K562 (cell line): ENCODE data around the gene FAM50A. TPM values are rescaled to one million over a fixed set of nuclear protein-coding genes. Genes with fewer than 3 reads are reported as not detected.

ENCODE experiments used
- C11orf30 ChIP-seq: fragments of 450-650 bp; IDR thresholded peaks from 2 replicates; pipeline ENCODE4 v1.6.1; 2016; ENCODE audit warnings: low read depth, mild to moderate bottlenecking
- COPS2 ChIP-seq: fragments of 450-650 bp; conservative IDR thresholded peaks from 2 replicates; pipeline ENCODE4 v1.6.1; 2016; ENCODE audit warnings: mild to moderate bottlenecking, moderate library complexity
- EP400 ChIP-seq: fragments of 450-650 bp; IDR thresholded peaks from 2 replicates; pipeline ENCODE4 v1.6.1; 2017; ENCODE audit warnings: antibody characterized with exemption, mild to moderate bottlenecking, moderate library complexity
- HDAC1 ChIP-seq, 2 experiments: fragments of 450-650 bp; IDR thresholded peaks; 2 replicates each; pipeline ENCODE4 v1.6.1; 2016 to 2017; ENCODE audit warnings: inconsistent platforms in 1 of 2, mild to moderate bottlenecking in 1 of 2, moderate library complexity in 1 of 2
- MYC ChIP-seq, 2 experiments: fragments of 250-450 bp in 1 of 2; sonication (Bioruptor Pico) in 1 of 2; IDR thresholded peaks; 2 replicates each; pipeline versions ENCODE4 v1.5.1 to v1.6.1; 2012 to 2021; ENCODE audit warnings: low read depth in 2 of 2, borderline replicate concordance in 1 of 2, improper control_type of control experiment in 1 of 2, low read length in 1 of 2, mild to moderate bottlenecking in 1 of 2, moderate library complexity in 1 of 2
- PCBP1 ChIP-seq: fragments of 200-400 bp; formaldehyde crosslinking; IDR thresholded peaks from 2 replicates; pipeline ENCODE4 v1.6.1; 2018; ENCODE audit warnings: mild to moderate bottlenecking, low read depth, low read length; ENCODE audit not compliant: poor library complexity, severe bottlenecking
- PML ChIP-seq: IDR thresholded peaks from 2 replicates; pipeline ENCODE4 v1.6.1; 2012; ENCODE audit warnings: low read length, inconsistent platforms
- POLR2B ChIP-seq: fragments of 450-650 bp; IDR thresholded peaks from 2 replicates; pipeline ENCODE4 v1.6.1; 2018; ENCODE audit warnings: low read depth; ENCODE audit not compliant: partially characterized antibody
- TAF1 ChIP-seq: IDR thresholded peaks from 2 replicates; pipeline ENCODE4 v1.6.1; 2011; ENCODE audit warnings: mild to moderate bottlenecking, low read length, moderate library complexity; ENCODE audit not compliant: insufficient read depth, control insufficient read depth, severe bottlenecking; ENCODE audit errors: extremely low read depth
- ZFP36 ChIP-seq: fragments of 150-350 bp; IDR thresholded peaks from 2 replicates; pipeline ENCODE4 v1.6.1; 2018; ENCODE audit warnings: low read length, low read depth; ENCODE audit not compliant: partially characterized antibody
- polyA plus RNA-seq, 8 experiments: library from polyadenylated mRNA; depleted of rRNA in 4 of 8; stranded (reverse) in 5 of 8; unstranded in 3 of 8; fragments of >200 nt; fragmentation: Nextera tagmentation in 2 of 8; fragmentation: Illumina TruSeq in 1 of 8; extraction: Ambion mirVana in 2 of 8; extraction: Trizol in 1 of 8; gene quantifications; 2 replicates each; pipeline versions ENCODE4 v1.2.1 to v1.2.3, GENCODE V29; 2011 to 2014; ENCODE audit warnings: inconsistent platforms in 1 of 8, missing spikeins in 1 of 8
- total RNA-seq, 7 experiments: library from RNA; depleted of rRNA in 6 of 7; stranded (reverse); fragments of >200 nt in 6 of 7; fragmentation: Illumina TruSeq in 2 of 7; extraction: Trizol in 2 of 7; gene quantifications; 2 replicates each; pipeline versions ENCODE4 v1.2.1 to v1.2.3, GENCODE V29; 2011 to 2021; ENCODE audit warnings: low replicate concordance in 1 of 7
- TF ChIP-seq, protein P1 (sequence below): fragments of 450-650 bp; IDR thresholded peaks from 2 replicates; pipeline ENCODE4 v1.6.1; 2017; ENCODE audit warnings: antibody characterized with exemption
- TF ChIP-seq, protein P2 (sequence below): fragments of 250-450 bp; sonication (Bioruptor Pico); IDR thresholded peaks from 2 replicates; pipeline ENCODE4 v1.4.0; 2020; ENCODE audit warnings: mild to moderate bottlenecking
- TF ChIP-seq, protein P3 (sequence below): fragments of 450-650 bp; IDR thresholded peaks from 2 replicates; pipeline ENCODE4 v1.6.1; 2016; ENCODE audit warnings: mild to moderate bottlenecking
- TF ChIP-seq, protein P4 (sequence below): sonication (generic); formaldehyde crosslinking; IDR thresholded peaks from 2 replicates; pipeline ENCODE4 v1.8.0; 2022; ENCODE audit warnings: mild to moderate bottlenecking, missing genetic modification reagents, borderline replicate concordance
- TF ChIP-seq, protein P5 (sequence below), 2 experiments: IDR thresholded peaks; 2 replicates each; pipeline ENCODE4 v1.6.1; 2012; ENCODE audit warnings: improper control_type of control experiment in 2 of 2, low read depth in 2 of 2, low read length in 2 of 2, borderline replicate concordance in 1 of 2

Gene FAM50A
- total and polyA plus RNA-seq, 9 of the 15 experiments (the other 6 are each of a cell fraction or from before 2014, with no cell fraction given), result 4.4 to 114 (median 67.3) TPM

DNA sequence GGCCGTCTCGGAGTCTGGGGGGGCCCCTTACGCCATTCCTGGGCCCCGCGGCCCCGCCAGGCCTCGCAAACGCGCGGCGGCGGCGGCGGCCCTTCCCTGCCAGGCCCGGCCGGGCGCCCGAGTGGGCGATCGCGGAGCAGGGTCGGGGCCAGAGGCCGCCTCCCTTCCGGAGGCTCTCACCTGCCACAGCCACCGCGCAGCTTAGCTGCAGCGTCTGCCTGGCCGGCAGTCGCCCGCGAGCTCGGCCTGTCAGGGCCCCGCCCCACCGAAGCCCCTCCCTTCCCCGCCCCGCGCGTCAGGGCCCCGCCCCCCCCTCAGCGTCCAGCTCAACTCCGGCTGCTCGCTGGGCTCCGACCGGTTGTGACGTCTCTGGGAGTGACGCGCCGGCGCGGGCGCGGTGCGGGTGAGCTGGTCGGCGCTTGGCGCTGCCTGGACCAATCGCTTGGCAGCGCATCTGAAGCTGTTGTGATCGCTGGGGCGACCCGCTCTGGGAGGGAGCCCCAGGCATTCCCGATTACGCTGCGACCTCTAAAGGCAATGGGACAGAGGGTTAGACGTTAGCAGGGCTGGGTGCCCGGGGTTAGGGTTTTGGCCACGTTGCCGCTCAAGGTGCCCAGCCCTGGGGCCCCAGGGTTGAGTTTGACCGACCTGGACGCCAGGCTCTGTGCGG, 46.6 kb downstream of the FAM50A start, which contains the start of gene SLC10A3 (continued):
- TF ChIP-seq POLR2B, result peak; percentile 82
- no peak for TF ChIP-seq ZFP36
- TF ChIP-seq HDAC1 (IDR thresholded peaks at IDR 0.05), result 0 out of 4 replicates have a peak, but pooled peaks of 1 of the 2 experiments have one; percentile 12
- no peak for TF ChIP-seq COPS2
- peak; percentile 48; the same call in 1 of the 2 replicates for TF ChIP-seq C11orf30
- TF ChIP-seq, protein P1, sequence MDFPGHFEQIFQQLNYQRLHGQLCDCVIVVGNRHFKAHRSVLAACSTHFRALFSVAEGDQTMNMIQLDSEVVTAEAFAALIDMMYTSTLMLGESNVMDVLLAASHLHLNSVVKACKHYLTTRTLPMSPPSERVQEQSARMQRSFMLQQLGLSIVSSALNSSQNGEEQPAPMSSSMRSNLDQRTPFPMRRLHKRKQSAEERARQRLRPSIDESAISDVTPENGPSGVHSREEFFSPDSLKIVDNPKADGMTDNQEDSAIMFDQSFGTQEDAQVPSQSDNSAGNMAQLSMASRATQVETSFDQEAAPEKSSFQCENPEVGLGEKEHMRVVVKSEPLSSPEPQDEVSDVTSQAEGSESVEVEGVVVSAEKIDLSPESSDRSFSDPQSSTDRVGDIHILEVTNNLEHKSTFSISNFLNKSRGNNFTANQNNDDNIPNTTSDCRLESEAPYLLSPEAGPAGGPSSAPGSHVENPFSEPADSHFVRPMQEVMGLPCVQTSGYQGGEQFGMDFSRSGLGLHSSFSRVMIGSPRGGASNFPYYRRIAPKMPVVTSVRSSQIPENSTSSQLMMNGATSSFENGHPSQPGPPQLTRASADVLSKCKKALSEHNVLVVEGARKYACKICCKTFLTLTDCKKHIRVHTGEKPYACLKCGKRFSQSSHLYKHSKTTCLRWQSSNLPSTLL, result no peak
- TF ChIP-seq PCBP1, result peak; percentile 31
- peak; percentile 16; the same call in 1 of the 2 replicates for TF ChIP-seq PML
- TF ChIP-seq, protein P2, sequence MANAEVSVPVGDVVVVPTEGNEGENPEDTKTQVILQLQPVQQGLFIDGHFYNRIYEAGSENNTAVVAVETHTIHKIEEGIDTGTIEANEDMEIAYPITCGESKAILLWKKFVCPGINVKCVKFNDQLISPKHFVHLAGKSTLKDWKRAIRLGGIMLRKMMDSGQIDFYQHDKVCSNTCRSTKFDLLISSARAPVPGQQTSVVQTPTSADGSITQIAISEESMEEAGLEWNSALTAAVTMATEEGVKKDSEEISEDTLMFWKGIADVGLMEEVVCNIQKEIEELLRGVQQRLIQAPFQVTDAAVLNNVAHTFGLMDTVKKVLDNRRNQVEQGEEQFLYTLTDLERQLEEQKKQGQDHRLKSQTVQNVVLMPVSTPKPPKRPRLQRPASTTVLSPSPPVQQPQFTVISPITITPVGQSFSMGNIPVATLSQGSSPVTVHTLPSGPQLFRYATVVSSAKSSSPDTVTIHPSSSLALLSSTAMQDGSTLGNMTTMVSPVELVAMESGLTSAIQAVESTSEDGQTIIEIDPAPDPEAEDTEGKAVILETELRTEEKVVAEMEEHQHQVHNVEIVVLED (CRISPR knock-in tag), result 0 out of 2 replicates have a peak, but pooled peaks have one; percentile 2
- TF ChIP-seq, protein P3, sequence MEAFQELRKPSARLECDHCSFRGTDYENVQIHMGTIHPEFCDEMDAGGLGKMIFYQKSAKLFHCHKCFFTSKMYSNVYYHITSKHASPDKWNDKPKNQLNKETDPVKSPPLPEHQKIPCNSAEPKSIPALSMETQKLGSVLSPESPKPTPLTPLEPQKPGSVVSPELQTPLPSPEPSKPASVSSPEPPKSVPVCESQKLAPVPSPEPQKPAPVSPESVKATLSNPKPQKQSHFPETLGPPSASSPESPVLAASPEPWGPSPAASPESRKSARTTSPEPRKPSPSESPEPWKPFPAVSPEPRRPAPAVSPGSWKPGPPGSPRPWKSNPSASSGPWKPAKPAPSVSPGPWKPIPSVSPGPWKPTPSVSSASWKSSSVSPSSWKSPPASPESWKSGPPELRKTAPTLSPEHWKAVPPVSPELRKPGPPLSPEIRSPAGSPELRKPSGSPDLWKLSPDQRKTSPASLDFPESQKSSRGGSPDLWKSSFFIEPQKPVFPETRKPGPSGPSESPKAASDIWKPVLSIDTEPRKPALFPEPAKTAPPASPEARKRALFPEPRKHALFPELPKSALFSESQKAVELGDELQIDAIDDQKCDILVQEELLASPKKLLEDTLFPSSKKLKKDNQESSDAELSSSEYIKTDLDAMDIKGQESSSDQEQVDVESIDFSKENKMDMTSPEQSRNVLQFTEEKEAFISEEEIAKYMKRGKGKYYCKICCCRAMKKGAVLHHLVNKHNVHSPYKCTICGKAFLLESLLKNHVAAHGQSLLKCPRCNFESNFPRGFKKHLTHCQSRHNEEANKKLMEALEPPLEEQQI, result no peak
- TF ChIP-seq, protein P4, sequence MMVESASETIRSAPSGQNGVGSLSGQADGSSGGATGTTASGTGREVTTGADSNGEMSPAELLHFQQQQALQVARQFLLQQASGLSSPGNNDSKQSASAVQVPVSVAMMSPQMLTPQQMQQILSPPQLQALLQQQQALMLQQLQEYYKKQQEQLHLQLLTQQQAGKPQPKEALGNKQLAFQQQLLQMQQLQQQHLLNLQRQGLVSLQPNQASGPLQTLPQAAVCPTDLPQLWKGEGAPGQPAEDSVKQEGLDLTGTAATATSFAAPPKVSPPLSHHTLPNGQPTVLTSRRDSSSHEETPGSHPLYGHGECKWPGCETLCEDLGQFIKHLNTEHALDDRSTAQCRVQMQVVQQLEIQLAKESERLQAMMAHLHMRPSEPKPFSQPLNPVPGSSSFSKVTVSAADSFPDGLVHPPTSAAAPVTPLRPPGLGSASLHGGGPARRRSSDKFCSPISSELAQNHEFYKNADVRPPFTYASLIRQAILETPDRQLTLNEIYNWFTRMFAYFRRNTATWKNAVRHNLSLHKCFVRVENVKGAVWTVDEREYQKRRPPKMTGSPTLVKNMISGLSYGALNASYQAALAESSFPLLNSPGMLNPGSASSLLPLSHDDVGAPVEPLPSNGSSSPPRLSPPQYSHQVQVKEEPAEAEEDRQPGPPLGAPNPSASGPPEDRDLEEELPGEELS, result no peak
- TF ChIP-seq EP400, result peak; percentile 67; the same call in 1 of the 2 replicates
- TF ChIP-seq MYC (IDR thresholded peaks at IDR 0.05; ENCODE audit: low read depth, low read length), result 0 out of 2 replicates have a peak, but pooled peaks have one; percentile 26
- no peak for TF ChIP-seq MYC (CRISPR knock-in tag; IDR thresholded peaks at IDR 0.05; ENCODE audit: borderline replicate concordance, low read depth)
- peak; percentile 76 for TF ChIP-seq TAF1
- TF ChIP-seq, protein P5, sequence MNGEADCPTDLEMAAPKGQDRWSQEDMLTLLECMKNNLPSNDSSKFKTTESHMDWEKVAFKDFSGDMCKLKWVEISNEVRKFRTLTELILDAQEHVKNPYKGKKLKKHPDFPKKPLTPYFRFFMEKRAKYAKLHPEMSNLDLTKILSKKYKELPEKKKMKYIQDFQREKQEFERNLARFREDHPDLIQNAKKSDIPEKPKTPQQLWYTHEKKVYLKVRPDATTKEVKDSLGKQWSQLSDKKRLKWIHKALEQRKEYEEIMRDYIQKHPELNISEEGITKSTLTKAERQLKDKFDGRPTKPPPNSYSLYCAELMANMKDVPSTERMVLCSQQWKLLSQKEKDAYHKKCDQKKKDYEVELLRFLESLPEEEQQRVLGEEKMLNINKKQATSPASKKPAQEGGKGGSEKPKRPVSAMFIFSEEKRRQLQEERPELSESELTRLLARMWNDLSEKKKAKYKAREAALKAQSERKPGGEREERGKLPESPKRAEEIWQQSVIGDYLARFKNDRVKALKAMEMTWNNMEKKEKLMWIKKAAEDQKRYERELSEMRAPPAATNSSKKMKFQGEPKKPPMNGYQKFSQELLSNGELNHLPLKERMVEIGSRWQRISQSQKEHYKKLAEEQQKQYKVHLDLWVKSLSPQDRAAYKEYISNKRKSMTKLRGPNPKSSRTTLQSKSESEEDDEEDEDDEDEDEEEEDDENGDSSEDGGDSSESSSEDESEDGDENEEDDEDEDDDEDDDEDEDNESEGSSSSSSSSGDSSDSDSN (IDR thresholded peaks at IDR 0.05; ENCODE audit: borderline replicate concordance in 1 of 2, low read depth in 2 of 2, low read length in 2 of 2), result peak in 1 of 2 experiments; percentile 30; a peak in 1 of 4 replicates
